ENCODE data around the gene KLHL29. TPM values are rescaled to one million over a fixed set of nuclear protein-coding genes. Genes with fewer than 3 reads are reported as not detected.
A peak's percentile ranks its signal among the peaks of the same experiment; 100 is the strongest.

Gene KLHL29
- total RNA-seq, 1 donor from 2014 or later = 36.5 TPM

DNA sequence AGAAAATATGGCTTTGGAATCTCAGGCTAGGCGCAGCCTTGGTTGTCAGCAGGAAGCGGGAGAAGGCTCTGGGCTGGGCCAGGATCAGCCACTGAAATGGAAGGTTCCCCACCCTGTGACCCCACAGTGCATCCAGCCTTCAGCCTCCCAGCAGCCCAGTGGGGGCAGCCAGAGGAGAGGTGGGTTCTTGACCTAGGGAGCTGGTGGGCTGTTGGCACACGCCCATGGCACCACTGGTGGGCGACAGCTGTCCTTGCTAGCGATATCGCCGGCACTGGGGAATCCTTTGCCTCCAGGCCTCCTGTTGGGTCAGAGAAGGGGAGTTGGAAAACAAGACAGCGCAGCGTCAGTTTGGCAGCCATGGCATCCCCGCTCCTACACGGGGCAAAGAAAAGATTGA, 92.4 kb downstream of the KLHL29 start:
- Mint-ChIP-seq H3K27me3 (ENCODE audit: unreplicated experiment) (no peaks in the 10 kb centered on the region), H3K27ac (ENCODE audit: unreplicated experiment) (no peak overlapping the region), H3K4me1 (ENCODE audit: low read depth, unreplicated experiment) (peaks cover 26% of the 10 kb centered on the region), H3K9me3 (ENCODE audit: unreplicated experiment) (peaks cover 13% of the 10 kb centered on the region), H3K4me3 (ENCODE audit: unreplicated experiment) (no peak overlapping the region), H3K36me3 (ENCODE audit: unreplicated experiment) (peaks cover 6% of the 10 kb centered on the region)
- DNase-seq = no peak
- TF ChIP-seq CTCF (IDR thresholded peaks at IDR 0.05; ENCODE audit: partially characterized antibody, unreplicated experiment) = no peak

GRCh38 chr2:23478087-23478932, 93.3 kb downstream of the KLHL29 start:
- no peak overlapping the region for H3K4me3 Mint-ChIP-seq (ENCODE audit: unreplicated experiment)
- peaks cover 11% of the 10 kb centered on the region for H3K9me3 Mint-ChIP-seq (ENCODE audit: unreplicated experiment)
- no peak for TF ChIP-seq CTCF (IDR thresholded peaks at IDR 0.05; ENCODE audit: partially characterized antibody, unreplicated experiment)
- H3K4me1 Mint-ChIP-seq (ENCODE audit: low read depth, unreplicated experiment) = peaks cover 34% of the 10 kb centered on the region
- no peak for DNase-seq
- H3K36me3 Mint-ChIP-seq (ENCODE audit: unreplicated experiment) = peaks cover 6% of the 10 kb centered on the region
- H3K27ac Mint-ChIP-seq (ENCODE audit: unreplicated experiment) = peak overlapping the region; percentile 48
- H3K27me3 Mint-ChIP-seq (ENCODE audit: unreplicated experiment) = no peaks in the 10 kb centered on the region

- Mint-ChIP-seq H3K9me3 (ENCODE audit: unreplicated experiment) (peaks cover 13% of the 10 kb centered on the region), H3K36me3 (ENCODE audit: unreplicated experiment) (peaks cover 1% of the 10 kb centered on the region), H3K27ac (ENCODE audit: unreplicated experiment) (peak overlapping the region; percentile 52), H3K4me1 (ENCODE audit: low read depth, unreplicated experiment) (peaks cover 39% of the 10 kb centered on the region), H3K27me3 (ENCODE audit: unreplicated experiment) (peaks cover 3% of the 10 kb centered on the region), H3K4me3 (ENCODE audit: unreplicated experiment) (peak overlapping the region; percentile 34)
- DNase-seq = no peak
- TF ChIP-seq CTCF (IDR thresholded peaks at IDR 0.05; ENCODE audit: partially characterized antibody, unreplicated experiment) = no peak
Observed at GRCh38 chr2:23478933-23479683, 94.1 kb downstream of the KLHL29 start.

GRCh38 chr2:23480957-23481797, 96.2 kb downstream of the KLHL29 start:
- Mint-ChIP-seq H3K9me3 (ENCODE audit: unreplicated experiment) (peaks cover 13% of the 10 kb centered on the region), H3K27ac (ENCODE audit: unreplicated experiment) (no peak overlapping the region), H3K27me3 (ENCODE audit: unreplicated experiment) (peaks cover 3% of the 10 kb centered on the region), H3K4me3 (ENCODE audit: unreplicated experiment) (no peak overlapping the region), H3K4me1 (ENCODE audit: low read depth, unreplicated experiment) (peaks cover 57% of the 10 kb centered on the region), H3K36me3 (ENCODE audit: unreplicated experiment) (no peaks in the 10 kb centered on the region)
- DNase-seq = no peak
- no peak for TF ChIP-seq CTCF (IDR thresholded peaks at IDR 0.05; ENCODE audit: partially characterized antibody, unreplicated experiment)
